GM12878 (cell line): ENCODE data around the gene NECAB3. TPM values are rescaled to one million over a fixed set of nuclear protein-coding genes. Genes with fewer than 3 reads are reported as not detected.
A peak's percentile ranks its signal among the peaks of the same experiment; 100 is the strongest.

Experiments
- ATAC-seq: fragments of 200-7000 bp; cut with Tn5 transposase; 3 replicates; pipeline ENCODE4 v1.9.1; 2020; ENCODE audit warnings: mild to moderate bottlenecking, moderate library complexity
- BruUV-seq: library from RNA; stranded (reverse); fragments of 400-500 nt; replicated peaks from 2 replicates; lab custom pipeline; 2021; lab: Mats Ljungman, UMichigan
- CTCF ChIA-PET: fragments of 300-600 bp; sonication (Branson Sonifier 250); formaldehyde crosslinking; extraction: SDS; loops from one replicate; lab custom pipeline; 2021; ENCODE audit warnings: inconsistent platforms; lab: Yijun Ruan, JAX
- POLR2A ChIA-PET: fragments of 350-600 bp; formaldehyde crosslinking; extraction: SDS; loops from one replicate; lab custom pipeline; 2021; ENCODE audit warnings: inconsistent platforms; lab: Charles Lee
- RAD21 ChIA-PET: fragments of 300-600 bp; sonication (Branson Sonifier 250); formaldehyde crosslinking; loops from one replicate; lab custom pipeline; 2023; ENCODE audit warnings: antibody characterized with exemption; ENCODE audit not compliant: unreplicated experiment; lab: Charles Lee
- SMC1A ChIA-PET: fragments of 300-600 bp; sonication (Branson Sonifier 250); formaldehyde crosslinking; loops from one replicate; lab custom pipeline; 2023; ENCODE audit not compliant: unreplicated experiment, uncharacterized antibody; lab: Charles Lee
- DNase-seq: peaks from one replicate; pipeline ENCODE4 v3.0.0-alpha.2; 2011; ENCODE audit warnings: low read depth, low spot score
- FAIRE-seq: peaks from 3 replicates; lab custom pipeline; 2011; peaks lifted over from hg19 to GRCh38; lab: Jason Lieb, UNC
- H2AFZ ChIP-seq: 2 replicates; pipeline ENCODE4 v1.6.0; 2011; ENCODE audit warnings: low read depth, low read length, control low read depth; ENCODE audit not compliant: control insufficient read depth
- H3K27ac ChIP-seq: 2 replicates; pipeline ENCODE4 v1.5.1; 2011; ENCODE audit warnings: control low read depth; ENCODE audit not compliant: control insufficient read depth, insufficient read depth
- H3K27me3 ChIP-seq, 2 experiments: replicated peaks in 1 of 2; 2 replicates each; pipeline versions ENCODE4 v1.6.0 to v1.6.1; 2011; ENCODE audit warnings: low read length in 1 of 2; ENCODE audit not compliant: control insufficient read depth in 2 of 2, insufficient read depth in 2 of 2
- H3K36me3 ChIP-seq, 2 experiments: 2 replicates each; pipeline ENCODE4 v1.5.1; 2011; ENCODE audit warnings: low read length in 1 of 2; ENCODE audit not compliant: control insufficient read depth in 2 of 2, insufficient read depth in 2 of 2
- H3K4me1 ChIP-seq: 2 replicates; pipeline ENCODE4 v1.6.1; 2011; ENCODE audit warnings: mild to moderate bottlenecking, low read length, moderate library complexity, mixed read lengths; ENCODE audit not compliant: control insufficient read depth, insufficient read depth
- H3K4me2 ChIP-seq: 2 replicates; pipeline ENCODE4 v1.6.0; 2011; ENCODE audit warnings: control low read depth; ENCODE audit not compliant: control insufficient read depth, insufficient read depth
- H3K4me3 ChIP-seq: fragments of 200-600 bp; sonication (generic); 2 replicates; pipeline ENCODE4 v1.5.1; 2016
- H3K79me2 ChIP-seq: 2 replicates; pipeline ENCODE4 v1.6.0; 2011; ENCODE audit warnings: low read length; ENCODE audit not compliant: control insufficient read depth, insufficient read depth
- H3K9ac ChIP-seq: 2 replicates; pipeline ENCODE4 v1.8.0; 2011; ENCODE audit warnings: low read length, control low read depth, mixed read lengths; ENCODE audit not compliant: control insufficient read depth, insufficient read depth
- H3K9me3 ChIP-seq: replicated peaks from 3 replicates; pipeline ENCODE4 v1.5.1; 2011; ENCODE audit warnings: mild to moderate bottlenecking, low read length; ENCODE audit not compliant: control insufficient read depth, insufficient read depth
- H4K20me1 ChIP-seq: 2 replicates; pipeline ENCODE4 v1.6.0; 2011; ENCODE audit not compliant: control insufficient read depth, insufficient read depth
- BCL3 ChIP-seq: IDR thresholded peaks from 2 replicates; pipeline ENCODE4 v1.6.1; 2011; ENCODE audit warnings: borderline replicate concordance, low read depth, mild to moderate bottlenecking, moderate library complexity, low read length; ENCODE audit not compliant: insufficient read depth, poor library complexity, severe bottlenecking
- FOS ChIP-seq: IDR thresholded peaks from 3 replicates; pipeline ENCODE4 v1.6.1; 2011; ENCODE audit warnings: borderline replicate concordance; ENCODE audit not compliant: insufficient read length; ENCODE audit errors: extremely low read depth
- POLR2A ChIP-seq: IDR thresholded peaks from 2 replicates; pipeline ENCODE4 v1.6.1; 2011; ENCODE audit warnings: low read depth, mild to moderate bottlenecking, low read length
- POU2F2 ChIP-seq: IDR thresholded peaks from 3 replicates; pipeline ENCODE4 v1.6.1; 2011; ENCODE audit warnings: low read depth, mild to moderate bottlenecking, low read length, borderline replicate concordance
- USF2 ChIP-seq: IDR thresholded peaks from 2 replicates; pipeline ENCODE4 v1.6.1; 2011; ENCODE audit warnings: low read depth, low read length, improper control_type of control experiment, borderline replicate concordance
- WGBS: methylation state at CpG from one replicate; pipeline ENCODE4 v1.1.6; 2016; ENCODE audit warnings: low lambda C conversion rate; ENCODE audit not compliant: insufficient replicate concordance, insufficient coverage; ENCODE audit errors: missing lambda C conversion rate; 5-methylcytosine and 5-hydroxymethylcytosine counted together
- in situ Hi-C: fragments of 300-500 bp; cut with MboI; formaldehyde crosslinking; loops from 9 replicates; pipeline ENCODE4 v1.14.3; 2018; ENCODE audit warnings: mixed read lengths
- intact Hi-C: fragments of 100-400 bp; cut with micrococcal nuclease; formaldehyde crosslinking; loops from one replicate; pipeline ENCODE4 v1.14.2; 2022; ENCODE audit not compliant: unreplicated experiment
- polyA plus RNA-seq, 11 experiments: library from polyadenylated mRNA; depleted of rRNA in 4 of 11; unstranded in 6 of 11; stranded (reverse) in 5 of 11; fragments of >200 nt; fragmentation: Nextera tagmentation in 4 of 11; fragmentation: Illumina TruSeq in 1 of 11; extraction: Ambion mirVana in 4 of 11; extraction: Trizol in 1 of 11; gene quantifications; 1 replicate in 1 of 11; 2 replicates in 10 of 11; pipeline versions ENCODE4 v1.2.1 to v1.2.3, GENCODE V29; 2011 to 2016; ENCODE audit warnings: inconsistent platforms in 2 of 11, missing spikeins in 2 of 11, low read depth in 1 of 11
- total RNA-seq, 4 experiments: library from RNA; depleted of rRNA in 3 of 4; stranded (reverse); fragments of >200 nt in 3 of 4; fragmentation: Illumina TruSeq in 1 of 4; extraction: Trizol in 1 of 4; gene quantifications; 2 replicates each; pipeline versions ENCODE4 v1.2.1 to v1.2.3, GENCODE V29; 2013 to 2021

The NECAB3 gene
- total and polyA plus RNA-seq, 10 of the 15 experiments (the other 5 are each of a cell fraction or from before 2014, with no cell fraction given) = 0.21 to 17.0 (median 7.2) TPM

- ChIA-PET CTCF (no interaction called here), RAD21 (no interaction called here)
- WGBS = 82% methylated on average over 17 of the region's 17 CpGs
Observed at GRCh38 chr20:33656783-33657703, 17.2 kb downstream of the NECAB3 start.

More at GRCh38 chr20:33656783-33657703, 17.2 kb downstream of the NECAB3 start:
- no peak overlapping the region for H3K27ac ChIP-seq
- DNase-seq = no peak
- H3K27me3 ChIP-seq = peaks cover 0 to 2% of the 10 kb centered on the region in 2 experiments; a peak in 1 of 4 replicates
- no TSS peak for BruUV-seq
- peaks cover 11% of the 10 kb centered on the region for H3K4me1 ChIP-seq
- ChIA-PET SMC1A (no interaction called here), POLR2A (interaction anchor here (0.6 kb wide), 1 partner anchor 58 kb away, joined by 4 read pairs; no protein-coding TSS in a partner anchor)
- no peak overlapping the region for H3K9ac ChIP-seq
- no peak overlapping the region for H2AFZ ChIP-seq
- intact Hi-C loops (no loop called here), in situ Hi-C loops (no loop called here)
- no peak overlapping the region for H3K4me3 ChIP-seq
- no peaks in the 10 kb centered on the region for H3K36me3 ChIP-seq
- H3K9me3 ChIP-seq = no peaks in the 10 kb centered on the region
- no peak overlapping the region for H3K4me2 ChIP-seq
- TF ChIP-seq POLR2A = 0 out of 2 replicates have a peak, but pooled peaks have one; percentile 8
- no peak for TF ChIP-seq USF2
- TF ChIP-seq FOS = no peak
- TF ChIP-seq POU2F2 = 0 out of 3 replicates have a peak, but pooled peaks have one; percentile 54
- TF ChIP-seq BCL3 = no peak
- FAIRE-seq = no peak
- H4K20me1 ChIP-seq = no peaks in the 10 kb centered on the region
- H3K79me2 ChIP-seq = no peaks in the 10 kb centered on the region
- no peak for ATAC-seq
